ENCODE results near the gene ADARB2.

DNA sequence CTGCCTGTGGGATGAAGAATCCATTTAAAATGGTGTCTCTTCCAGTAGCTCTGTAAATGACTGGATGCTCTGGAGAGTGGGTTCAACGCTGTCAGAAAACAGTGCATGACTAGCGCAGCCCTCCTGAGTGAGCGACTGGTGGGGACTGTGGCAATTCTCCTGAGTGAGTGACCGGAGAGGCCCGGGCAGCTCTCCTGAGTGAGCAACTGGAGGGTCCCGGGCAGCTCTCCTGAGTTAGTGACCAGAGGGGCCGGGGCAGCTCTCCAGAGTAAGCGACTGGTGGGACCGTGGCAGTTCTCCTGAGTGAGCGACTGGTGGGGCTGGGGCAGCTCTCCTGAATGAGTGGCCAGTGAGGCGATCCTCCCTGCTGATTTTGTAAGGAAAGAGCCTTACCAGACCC lies 595.6 kb downstream of the ADARB2 start:
- TF ChIP-seq ZNF76 (tag by site-specific recombination; IDR thresholded peaks at IDR 0.05; ENCODE audit: borderline replicate concordance, low read depth) (no peak), CTCF (tag by site-specific recombination; IDR thresholded peaks at IDR 0.05) (no peak), REST (tag by site-specific recombination; IDR thresholded peaks at IDR 0.05) (no peak), MZF1 (tag by site-specific recombination; IDR thresholded peaks at IDR 0.05; ENCODE audit: borderline replicate concordance) (no peak), GLI4 (tag by site-specific recombination; IDR thresholded peaks at IDR 0.05) (no peak), ZNF24 (tag by site-specific recombination; IDR thresholded peaks at IDR 0.05) (no peak), ZBTB26 (tag by site-specific recombination; optimal IDR thresholded peaks at IDR 0.05) (no peak)
